A549 (cell line): ENCODE measurements around the gene MXRA7. TPM values are rescaled to one million over a fixed set of nuclear protein-coding genes. Genes with fewer than 3 reads are reported as not detected.

Experiments used
- ATAC-seq, 2 experiments: fragments of 200-7000 bp in 1 of 2; fragments of >200 bp in 1 of 2; cut with Nextera tagmentation in 1 of 2; cut with Tn5 transposase in 1 of 2; 3 replicates each; pipeline versions ENCODE4 v1.8.0 to v1.9.1; 2018 to 2020; ENCODE audit warnings: mild to moderate bottlenecking in 1 of 2, moderate library complexity in 1 of 2
- CTCF ChIA-PET: fragments of 300-600 bp; sonication (Branson Sonifier 250); formaldehyde crosslinking; extraction: SDS; loops from one replicate; lab custom pipeline; 2021; ENCODE audit warnings: antibody characterized with exemption, inconsistent platforms; lab: Yijun Ruan, JAX
- POLR2A ChIA-PET: fragments of 350-600 bp; formaldehyde crosslinking; extraction: SDS; loops from one replicate; lab custom pipeline; 2021; ENCODE audit warnings: antibody characterized with exemption, inconsistent platforms; lab: Yijun Ruan, JAX
- DNase-seq, 2 experiments: peaks; one replicate each; pipeline versions ENCODE4 v3.0.0 to v3.0.0-alpha.2; 2011 to 2016; ENCODE audit warnings: low read depth in 1 of 2, low spot score in 1 of 2
- FAIRE-seq: peaks from 2 replicates; lab custom pipeline; 2011; peaks lifted over from hg19 to GRCh38; lab: Jason Lieb, UNC
- H3K27ac ChIP-seq, 2 experiments: fragments of >200 bp; sonication (Bioruptor Twin); formaldehyde crosslinking; 3 replicates each; pipeline ENCODE4 v1.5.1; 2016 to 2017
- H3K4me1 ChIP-seq: fragments of >200 bp; sonication (Bioruptor Twin); formaldehyde crosslinking; 3 replicates; pipeline ENCODE4 v1.6.1; 2016
- H3K4me2 ChIP-seq: fragments of >200 bp; sonication (Bioruptor Twin); formaldehyde crosslinking; 3 replicates; pipeline ENCODE4 v1.6.1; 2016
- H3K4me3 ChIP-seq: fragments of >200 bp; sonication (Bioruptor Twin); formaldehyde crosslinking; 3 replicates; pipeline ENCODE4 v1.5.1; 2016
- H3K9me3 ChIP-seq: fragments of >200 bp; sonication (Bioruptor Twin); formaldehyde crosslinking; 3 replicates; pipeline ENCODE4 v1.6.1; 2016
- BHLHE40 ChIP-seq: IDR thresholded peaks from 2 replicates; pipeline ENCODE4 v1.6.1; 2012; ENCODE audit warnings: low read depth, low read length, inconsistent platforms
- CBX2 ChIP-seq: fragments of 200-600 bp; sonication (generic); IDR thresholded peaks from 2 replicates; pipeline ENCODE4 v1.6.1; 2016; ENCODE audit warnings: low read depth, mild to moderate bottlenecking, borderline replicate concordance
- CHD2 ChIP-seq: fragments of 150-350 bp; IDR thresholded peaks from 2 replicates; pipeline ENCODE4 v1.6.1; 2014; ENCODE audit warnings: low read length; ENCODE audit not compliant: partially characterized antibody
- EHMT2 ChIP-seq: fragments of 200-600 bp; sonication (generic); IDR thresholded peaks from 2 replicates; pipeline ENCODE4 v1.6.1; 2016; ENCODE audit warnings: antibody characterized with exemption, low read depth, mild to moderate bottlenecking, moderate library complexity
- EP300 ChIP-seq, 2 experiments: fragments of >200 bp; sonication (Bioruptor Twin); formaldehyde crosslinking; IDR thresholded peaks; 2 replicates in 1 of 2; 3 replicates in 1 of 2; pipeline ENCODE4 v1.6.1; 2016 to 2017
- ESRRA ChIP-seq: fragments of 150-350 bp; IDR thresholded peaks from 2 replicates; pipeline ENCODE4 v1.6.1; 2014; ENCODE audit warnings: mild to moderate bottlenecking, low read length, borderline replicate concordance
- FOSL2 ChIP-seq, 2 experiments: fragments of 450-650 bp in 1 of 2; fragments of >200 bp in 1 of 2; sonication (Bioruptor Twin) in 1 of 2; formaldehyde crosslinking; IDR thresholded peaks; 2 replicates each; pipeline versions ENCODE4 v1.5.0 to v1.6.1; 2016 to 2020; ENCODE audit warnings: mild to moderate bottlenecking in 1 of 2, moderate library complexity in 1 of 2
- HDAC2 ChIP-seq: fragments of 200-600 bp; sonication (generic); IDR thresholded peaks from 2 replicates; pipeline ENCODE4 v1.6.1; 2016
- HOXB5 ChIP-seq: fragments of 250-450 bp; sonication (Bioruptor Pico); IDR thresholded peaks from 2 replicates; pipeline ENCODE4 v1.5.0; 2020; ENCODE audit warnings: mild to moderate bottlenecking, moderate library complexity
- JUN ChIP-seq, 2 experiments: fragments of >200 bp; sonication (Bioruptor Twin); formaldehyde crosslinking; IDR thresholded peaks; 2 replicates in 1 of 2; 3 replicates in 1 of 2; pipeline ENCODE4 v1.6.1; 2016 to 2017
- KDM1A ChIP-seq: fragments of 200-600 bp; sonication (generic); IDR thresholded peaks from 2 replicates; pipeline ENCODE4 v1.6.1; 2016; ENCODE audit warnings: low read depth, mild to moderate bottlenecking
- PHF8 ChIP-seq: fragments of 200-600 bp; sonication (generic); IDR thresholded peaks from 2 replicates; pipeline ENCODE4 v1.6.1; 2016; ENCODE audit warnings: low read depth, mild to moderate bottlenecking, antibody characterized with exemption, moderate library complexity, borderline replicate concordance
- RARB ChIP-seq: fragments of 250-450 bp; sonication (Bioruptor Pico); IDR thresholded peaks from 2 replicates; pipeline ENCODE4 v1.8.0; 2021; ENCODE audit warnings: mild to moderate bottlenecking, moderate library complexity
- SMC3 ChIP-seq: fragments of >200 bp; sonication (Bioruptor Twin); formaldehyde crosslinking; IDR thresholded peaks from 3 replicates; pipeline ENCODE4 v1.6.1; 2018; ENCODE audit warnings: inconsistent platforms
- SREBF2 ChIP-seq: fragments of 450-650 bp; IDR thresholded peaks from 2 replicates; pipeline ENCODE4 v1.6.1; 2014; ENCODE audit warnings: mild to moderate bottlenecking, moderate library complexity
- WGBS: methylation state at CpG from one replicate; pipeline ENCODE4 v1.1.6; 2017; ENCODE audit errors: missing lambda C conversion rate; 5-methylcytosine and 5-hydroxymethylcytosine counted together
- polyA plus RNA-seq, 4 experiments: library from polyadenylated mRNA; depleted of rRNA in 3 of 4; stranded (reverse); fragments of >200 nt; fragmentation: RNase III in 1 of 4; extraction: RNeasy Plus Mini Kit Qiagen cat#74134 plus additional on column Dnase treatment in 1 of 4; gene quantifications; 2 replicates in 3 of 4; 3 replicates in 1 of 4; pipeline ENCODE4 v1.2.3, GENCODE V29; 2011 to 2017
- TF ChIP-seq, protein P1 (sequence below): fragments of >200 bp; sonication (Bioruptor Twin); formaldehyde crosslinking; IDR thresholded peaks from 3 replicates; pipeline ENCODE4 v1.5.1; 2016
- TF ChIP-seq, protein P2 (sequence below): fragments of >200 bp; sonication (Bioruptor Twin); formaldehyde crosslinking; IDR thresholded peaks from 2 replicates; pipeline ENCODE4 v1.6.1; 2016
- TF ChIP-seq, protein P3 (sequence below): fragments of 250-450 bp; sonication (Bioruptor Pico); IDR thresholded peaks from 2 replicates; pipeline ENCODE4 v1.5.0; 2021; ENCODE audit warnings: mild to moderate bottlenecking, moderate library complexity, borderline replicate concordance
- TF ChIP-seq, protein P4 (sequence below): fragments of 150-350 bp; IDR thresholded peaks from 2 replicates; pipeline ENCODE4 v1.6.1; 2014; ENCODE audit warnings: low read depth, mild to moderate bottlenecking, low read length

The MXRA7 gene
- polyA plus RNA-seq, 2 of the 4 experiments (the other 2 are of a cell fraction): 47.8 to 57.2 TPM

DNA sequence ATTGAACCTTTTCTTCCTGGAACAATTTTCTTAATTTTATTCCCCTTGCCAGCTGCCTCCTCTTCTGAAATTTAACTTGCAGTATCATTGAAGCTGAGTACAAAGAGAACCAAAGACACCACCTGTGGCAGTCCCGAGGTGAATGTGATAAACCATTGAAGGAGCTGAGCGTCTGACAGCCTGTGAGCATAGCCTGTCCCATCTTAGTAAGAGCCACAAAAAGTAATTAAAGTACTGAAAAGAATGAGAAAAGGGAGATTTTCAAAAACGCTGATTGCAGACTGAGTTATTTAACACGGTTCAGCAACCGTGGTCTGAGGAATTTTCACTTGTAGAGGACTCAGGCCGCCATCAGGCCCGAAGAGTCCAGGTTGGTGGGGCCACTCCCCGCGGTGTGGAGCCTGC lies 40.0 kb downstream of the MXRA7 start:
- no peak for TF ChIP-seq SMC3
- no peak for TF ChIP-seq SREBF2
- TF ChIP-seq RARB: no peak
- ATAC-seq: no peak; a peak in 1 of 6 replicates
- Histone ChIP-seq H3K4me2 (peak overlapping the region; percentile 83), H3K9me3 (no peaks in the 10 kb centered on the region), H3K4me3 (no peak overlapping the region), H3K27ac (peak overlapping the region; percentile 85 to 91; a peak in 5 of 6 replicates), H3K4me1 (peaks cover 15% of the 10 kb centered on the region)
- CTCF ChIA-PET: interaction anchor here (1.0 to 14.0 kb wide), 8 partner anchors 8 to 385 kb away, joined by 3 to 123 read pairs (median 6); no protein-coding TSS in a partner anchor
- DNase-seq: no peak
- 71% methylated on average over 9 of the region's 9 CpGs for WGBS
- no peak for FAIRE-seq
- POLR2A ChIA-PET: interaction anchor here (0.8 to 1.6 kb wide), 9 partner anchors 11 to 406 kb away, joined by 3 to 14 read pairs (median 3); partner anchors contain the start of genes MXRA7, PRPSAP1 and UBALD2

DNA sequence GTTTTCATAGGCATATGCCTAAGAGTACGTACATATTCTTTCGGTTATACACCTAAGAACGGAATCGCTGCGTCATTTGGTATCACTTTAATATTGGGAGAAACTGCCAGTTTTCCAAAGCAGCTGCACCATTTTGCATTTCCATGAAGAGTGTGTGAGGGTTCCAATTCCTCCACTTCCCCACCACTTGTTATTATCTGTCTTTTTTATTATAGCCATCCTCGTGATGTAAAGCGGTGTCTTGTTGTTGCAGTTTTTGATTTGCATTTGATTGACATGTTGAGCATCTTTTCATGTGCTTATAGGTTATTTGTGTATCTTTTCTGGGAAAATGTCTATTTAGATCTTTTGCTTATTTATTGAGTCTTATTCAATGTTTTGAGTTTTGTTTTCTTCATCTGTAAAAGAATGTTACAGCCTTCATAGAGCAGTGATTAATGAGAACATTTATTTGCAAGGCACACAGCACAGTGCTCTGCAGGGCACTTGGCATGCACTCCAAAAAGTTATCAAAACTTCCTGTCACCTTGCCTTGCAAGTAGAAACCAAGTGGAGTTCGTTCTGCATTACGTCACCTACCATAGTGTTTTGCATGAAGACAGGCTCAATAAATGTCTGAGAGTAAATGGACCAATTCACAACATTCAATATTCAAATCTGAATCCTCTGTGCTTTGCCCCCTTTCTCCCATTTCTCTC lies 40.6 kb downstream of the MXRA7 start:
- ATAC-seq (no peak), DNase-seq (no peak), FAIRE-seq (no peak)
- WGBS: 91% methylated on average over 9 of the region's 9 CpGs
- Histone ChIP-seq H3K27ac (no peak overlapping the region; a peak in 1 of 6 replicates), H3K4me2 (no peak overlapping the region), H3K9me3 (no peaks in the 10 kb centered on the region), H3K4me3 (no peak overlapping the region), H3K4me1 (peaks cover 15% of the 10 kb centered on the region)
- TF ChIP-seq, protein P1, sequence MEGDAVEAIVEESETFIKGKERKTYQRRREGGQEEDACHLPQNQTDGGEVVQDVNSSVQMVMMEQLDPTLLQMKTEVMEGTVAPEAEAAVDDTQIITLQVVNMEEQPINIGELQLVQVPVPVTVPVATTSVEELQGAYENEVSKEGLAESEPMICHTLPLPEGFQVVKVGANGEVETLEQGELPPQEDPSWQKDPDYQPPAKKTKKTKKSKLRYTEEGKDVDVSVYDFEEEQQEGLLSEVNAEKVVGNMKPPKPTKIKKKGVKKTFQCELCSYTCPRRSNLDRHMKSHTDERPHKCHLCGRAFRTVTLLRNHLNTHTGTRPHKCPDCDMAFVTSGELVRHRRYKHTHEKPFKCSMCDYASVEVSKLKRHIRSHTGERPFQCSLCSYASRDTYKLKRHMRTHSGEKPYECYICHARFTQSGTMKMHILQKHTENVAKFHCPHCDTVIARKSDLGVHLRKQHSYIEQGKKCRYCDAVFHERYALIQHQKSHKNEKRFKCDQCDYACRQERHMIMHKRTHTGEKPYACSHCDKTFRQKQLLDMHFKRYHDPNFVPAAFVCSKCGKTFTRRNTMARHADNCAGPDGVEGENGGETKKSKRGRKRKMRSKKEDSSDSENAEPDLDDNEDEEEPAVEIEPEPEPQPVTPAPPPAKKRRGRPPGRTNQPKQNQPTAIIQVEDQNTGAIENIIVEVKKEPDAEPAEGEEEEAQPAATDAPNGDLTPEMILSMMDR: no peak
- TF ChIP-seq CBX2: no peak
- no peak for TF ChIP-seq FOSL2 (IDR thresholded peaks at IDR 0.05)
- no peak for TF ChIP-seq FOSL2 (CRISPR knock-in tag; IDR thresholded peaks at IDR 0.05)
- TF ChIP-seq JUN (IDR thresholded peaks at IDR 0.05): no peak
- no peak for TF ChIP-seq HDAC2
- TF ChIP-seq, protein P2, sequence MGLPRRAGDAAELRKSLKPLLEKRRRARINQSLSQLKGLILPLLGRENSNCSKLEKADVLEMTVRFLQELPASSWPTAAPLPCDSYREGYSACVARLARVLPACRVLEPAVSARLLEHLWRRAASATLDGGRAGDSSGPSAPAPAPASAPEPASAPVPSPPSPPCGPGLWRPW: no peak
- no peak for TF ChIP-seq SREBF2
- TF ChIP-seq HOXB5: no peak
- no peak for TF ChIP-seq CHD2
- no peak for TF ChIP-seq KDM1A
- no peak for TF ChIP-seq ESRRA
- TF ChIP-seq, protein P3, sequence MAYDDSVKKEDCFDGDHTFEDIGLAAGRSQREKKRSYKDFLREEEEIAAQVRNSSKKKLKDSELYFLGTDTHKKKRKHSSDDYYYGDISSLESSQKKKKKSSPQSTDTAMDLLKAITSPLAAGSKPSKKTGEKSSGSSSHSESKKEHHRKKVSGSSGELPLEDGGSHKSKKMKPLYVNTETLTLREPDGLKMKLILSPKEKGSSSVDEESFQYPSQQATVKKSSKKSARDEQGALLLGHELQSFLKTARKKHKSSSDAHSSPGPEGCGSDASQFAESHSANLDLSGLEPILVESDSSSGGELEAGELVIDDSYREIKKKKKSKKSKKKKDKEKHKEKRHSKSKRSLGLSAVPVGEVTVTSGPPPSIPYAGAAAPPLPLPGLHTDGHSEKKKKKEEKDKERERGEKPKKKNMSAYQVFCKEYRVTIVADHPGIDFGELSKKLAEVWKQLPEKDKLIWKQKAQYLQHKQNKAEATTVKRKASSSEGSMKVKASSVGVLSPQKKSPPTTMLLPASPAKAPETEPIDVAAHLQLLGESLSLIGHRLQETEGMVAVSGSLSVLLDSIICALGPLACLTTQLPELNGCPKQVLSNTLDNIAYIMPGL: no peak
- TF ChIP-seq PHF8: no peak
- TF ChIP-seq, protein P4, sequence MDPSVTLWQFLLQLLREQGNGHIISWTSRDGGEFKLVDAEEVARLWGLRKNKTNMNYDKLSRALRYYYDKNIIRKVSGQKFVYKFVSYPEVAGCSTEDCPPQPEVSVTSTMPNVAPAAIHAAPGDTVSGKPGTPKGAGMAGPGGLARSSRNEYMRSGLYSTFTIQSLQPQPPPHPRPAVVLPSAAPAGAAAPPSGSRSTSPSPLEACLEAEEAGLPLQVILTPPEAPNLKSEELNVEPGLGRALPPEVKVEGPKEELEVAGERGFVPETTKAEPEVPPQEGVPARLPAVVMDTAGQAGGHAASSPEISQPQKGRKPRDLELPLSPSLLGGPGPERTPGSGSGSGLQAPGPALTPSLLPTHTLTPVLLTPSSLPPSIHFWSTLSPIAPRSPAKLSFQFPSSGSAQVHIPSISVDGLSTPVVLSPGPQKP: no peak
- TF ChIP-seq EHMT2: no peak
- TF ChIP-seq BHLHE40: no peak
- no peak for TF ChIP-seq EP300 (IDR thresholded peaks at IDR 0.05)
- POLR2A ChIA-PET: interaction anchor here (1.6 kb wide), 1 partner anchor 46 kb away, joined by 12 read pairs; no protein-coding TSS in a partner anchor
- CTCF ChIA-PET: interaction anchor here (0.8 to 14.0 kb wide), 8 partner anchors 7 to 386 kb away, joined by 3 to 123 read pairs (median 6); partner anchors contain the start of gene MXRA7
